GF-D8 (cell line): ENCODE results near the gene NRL.

ENCODE experiments used
- DNase-seq: peaks from one replicate; lab custom pipeline; 2025; lab: John Stamatoyannopoulos, UW

Gene NRL

GRCh38 chr14:24065408-24065807, 49.3 kb downstream of the NRL start:
- no peak for DNase-seq

- DNase-seq = no peak
Observed at GRCh38 chr14:24064856-24065255, 49.9 kb downstream of the NRL start.

GRCh38 chr14:24064091-24064795, 50.5 kb downstream of the NRL start:
- no peak for DNase-seq

- DNase-seq = no peak
Observed at GRCh38 chr14:24063263-24063836, 51.4 kb downstream of the NRL start.

- no peak for DNase-seq
Observed at GRCh38 chr14:24062216-24062980, 52.4 kb downstream of the NRL start.

- no peak for DNase-seq
Observed at GRCh38 chr14:24060984-24061913, 53.5 kb downstream of the NRL start.

- DNase-seq = no peak
Observed at GRCh38 chr14:24060443-24060842, 54.3 kb downstream of the NRL start.

GRCh38 chr14:24059841-24060388, 54.8 kb downstream of the NRL start:
- DNase-seq = no peak

GRCh38 chr14:24058951-24059475, 55.7 kb downstream of the NRL start:
- no peak for DNase-seq

GRCh38 chr14:24058260-24058950, 56.3 kb downstream of the NRL start:
- DNase-seq = peak; percentile 9

GRCh38 chr14:24057867-24058259, 56.9 kb downstream of the NRL start:
- no peak for DNase-seq

GRCh38 chr14:24057271-24057670, 57.5 kb downstream of the NRL start:
- DNase-seq = no peak

- no peak for DNase-seq
Observed at GRCh38 chr14:24056800-24057184, 58.0 kb downstream of the NRL start.

- DNase-seq = no peak
Observed at GRCh38 chr14:24055971-24056799, 58.6 kb downstream of the NRL start.

GRCh38 chr14:24054646-24055045, 60.1 kb downstream of the NRL start:
- no peak for DNase-seq

- DNase-seq = no peak
Observed at GRCh38 chr14:24054324-24054641, 60.5 kb downstream of the NRL start.

GRCh38 chr14:24053548-24054323, 61.0 kb downstream of the NRL start:
- DNase-seq = no peak

GRCh38 chr14:24052656-24053547, 61.8 kb downstream of the NRL start:
- DNase-seq = no peak
